Inflammatory macrophage treated with lipopolysaccharide for 1 hour (primary cell): ENCODE results near the gene MFGE8.

Source experiments
- DNase-seq, 2 donors: peaks; one replicate each; pipeline ENCODE4 v3.0.0-alpha.2; 2020 to 2022

Gene MFGE8

GRCh38 chr15:88871313-88871712, 41.9 kb downstream of the MFGE8 start:
- DNase-seq: no peak

DNA sequence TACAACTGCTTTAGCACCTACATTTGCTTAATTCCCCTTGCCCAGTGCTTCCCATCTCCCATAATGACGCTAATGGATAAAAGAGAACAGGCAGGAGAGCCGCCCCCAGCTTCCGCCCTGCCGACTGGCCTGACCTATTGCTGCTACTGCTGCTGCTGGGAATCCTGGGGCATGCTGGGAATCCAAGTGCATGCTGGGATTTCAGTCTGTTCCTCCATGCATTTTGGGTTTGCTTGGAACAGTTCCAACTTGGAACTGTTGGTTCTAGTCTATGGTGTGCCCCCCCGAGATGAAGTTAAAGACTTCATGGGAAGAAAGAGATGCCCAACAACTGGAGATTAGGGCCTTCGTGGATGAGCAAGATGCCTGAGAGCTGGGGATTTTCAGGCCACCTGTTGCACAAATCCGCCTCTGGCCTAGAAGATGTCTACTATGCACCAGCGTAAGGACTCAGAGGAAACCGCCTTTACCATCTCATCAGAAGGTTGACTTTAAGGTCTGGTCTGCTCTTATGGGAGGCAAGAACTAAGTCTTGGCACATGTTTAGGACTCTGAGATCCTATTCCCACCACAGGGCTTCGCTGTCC, 46.8 kb downstream of the MFGE8 start:
- DNase-seq: no peak

GRCh38 chr15:88865498-88866099, 47.6 kb downstream of the MFGE8 start:
- DNase-seq: no peak

DNA sequence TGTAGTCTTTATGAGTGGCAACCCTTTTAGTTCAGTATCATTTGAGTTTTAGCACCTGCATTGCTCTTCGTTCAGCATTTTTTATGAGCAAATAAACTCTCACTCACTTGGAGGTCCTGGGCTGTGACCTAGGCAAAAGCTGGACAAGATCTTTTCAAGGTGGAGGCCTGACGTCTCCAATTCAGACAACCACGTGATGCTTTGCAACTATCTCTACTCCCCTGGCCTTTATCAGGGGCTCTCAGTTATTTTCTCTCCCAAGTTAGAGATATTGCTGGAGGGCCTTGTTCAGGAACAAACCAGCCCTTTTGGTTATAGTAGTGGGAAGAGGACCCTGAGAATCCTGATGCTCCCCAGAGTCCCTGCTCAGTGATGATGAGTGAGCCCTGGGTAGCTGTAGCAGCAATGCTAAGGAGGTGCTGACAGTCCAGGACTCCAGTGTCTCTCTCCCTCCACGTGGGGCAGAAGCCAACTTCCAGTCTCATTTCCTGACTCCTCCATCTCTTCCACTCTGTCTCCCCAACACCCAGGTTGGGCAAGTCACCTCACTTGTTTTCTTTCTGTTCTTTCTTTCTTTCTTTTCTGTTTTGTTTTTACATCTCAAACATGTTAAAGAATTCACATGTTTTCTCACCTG, 48.2 kb downstream of the MFGE8 start:
- DNase-seq: no peak

DNA sequence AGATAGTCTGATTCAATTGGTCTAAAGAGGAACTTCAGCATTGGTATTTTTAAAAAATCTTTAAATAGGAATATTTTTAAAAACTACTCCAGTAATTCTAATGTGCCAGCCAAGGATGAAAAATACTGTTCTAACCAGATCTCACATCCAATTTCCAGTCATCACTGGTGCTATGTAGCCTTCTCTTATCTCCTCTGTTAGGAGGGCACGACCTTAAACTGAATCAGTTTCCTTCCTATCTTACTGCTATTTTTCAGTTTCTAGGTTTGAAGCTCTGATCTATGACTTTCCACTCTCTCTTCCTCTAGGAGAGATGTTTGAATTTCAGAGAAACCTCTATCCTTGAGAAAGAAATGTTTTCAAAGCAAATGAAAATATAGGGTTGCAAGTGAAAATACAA, 49.8 kb downstream of the MFGE8 start:
- DNase-seq: no peak

DNA sequence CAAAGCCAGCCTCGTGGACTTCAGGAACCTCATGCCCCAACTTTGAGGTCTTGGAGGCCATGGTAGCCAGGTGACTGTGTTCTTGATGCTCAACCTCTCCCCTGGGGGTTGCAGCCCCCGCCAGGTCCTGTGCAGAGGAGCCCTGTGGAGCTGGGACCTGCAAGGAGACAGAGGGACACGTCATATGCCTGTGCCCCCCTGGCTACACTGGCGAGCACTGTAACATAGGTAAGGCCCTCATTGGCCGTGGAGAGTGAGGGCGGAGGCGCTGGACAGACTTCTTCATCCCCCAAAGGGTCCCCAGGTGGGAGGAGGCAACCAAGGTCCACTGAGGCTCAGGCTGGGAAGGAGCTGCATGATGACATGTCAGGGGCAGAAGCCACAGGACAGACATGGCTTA, 53.0 kb downstream of the MFGE8 start:
- no peak for DNase-seq

- DNase-seq: no peak
Measured at GRCh38 chr15:88859550-88859949, 53.6 kb downstream of the MFGE8 start.

DNA sequence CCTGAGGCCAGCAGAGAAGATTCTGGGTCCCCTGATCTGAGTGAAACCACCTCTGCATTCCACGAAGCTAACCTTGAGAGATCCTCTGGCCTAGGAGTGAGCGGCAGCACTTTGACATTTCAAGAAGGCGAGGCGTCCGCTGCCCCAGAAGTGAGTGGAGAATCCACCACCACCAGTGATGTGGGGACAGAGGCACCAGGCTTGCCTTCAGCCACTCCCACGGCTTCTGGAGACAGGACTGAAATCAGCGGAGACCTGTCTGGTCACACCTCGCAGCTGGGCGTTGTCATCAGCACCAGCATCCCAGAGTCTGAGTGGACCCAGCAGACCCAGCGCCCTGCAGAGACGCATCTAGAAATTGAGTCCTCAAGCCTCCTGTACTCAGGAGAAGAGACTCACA, 54.2 kb downstream of the MFGE8 start:
- no peak for DNase-seq

DNA sequence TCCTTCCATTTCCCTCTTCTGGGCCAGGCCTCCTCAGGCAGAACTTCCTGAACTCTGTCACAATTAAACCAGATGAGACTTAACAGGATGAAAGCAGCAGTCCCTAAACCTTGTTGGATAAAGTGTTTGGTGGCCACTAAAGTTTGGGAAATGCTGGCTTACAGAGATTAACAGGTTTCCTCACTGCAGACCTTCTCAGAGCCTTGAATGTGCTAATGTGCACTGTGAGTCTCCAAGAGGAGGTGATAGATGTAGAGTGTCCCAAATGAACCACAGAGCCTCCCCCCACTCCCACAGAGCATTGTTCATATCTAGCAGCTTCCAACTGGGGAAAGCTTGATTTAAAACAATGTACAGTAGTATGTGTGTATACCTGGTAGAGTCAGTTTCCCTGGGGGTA, 60.7 kb downstream of the MFGE8 start:
- no peak for DNase-seq

- DNase-seq: no peak
Measured at GRCh38 chr15:88849376-88850072, 63.7 kb downstream of the MFGE8 start.
